DOHH2 (cell line): ENCODE measurements around the gene OSBPL2.

Experiments
- CTCF ChIP-seq: fragments of 200-600 bp; sonication (generic); IDR thresholded peaks from one replicate; pipeline ENCODE4 v1.5.1; 2014; ENCODE audit warnings: antibody characterized with exemption, mild to moderate bottlenecking, low read depth, low read length; ENCODE audit not compliant: poor library complexity, severe bottlenecking
- EZH2phosphoT487 ChIP-seq: fragments of 200-600 bp; sonication (generic); IDR thresholded peaks from 2 replicates; pipeline ENCODE4 v1.6.1; 2017; ENCODE audit warnings: borderline replicate concordance, mild to moderate bottlenecking, antibody characterized with exemption, low read length, moderate library complexity, mixed read lengths

GRCh38 chr20:62332421-62332820, 94.1 kb downstream of the OSBPL2 start:
- TF ChIP-seq CTCF, result no peak
- TF ChIP-seq EZH2phosphoT487, result no peak
